LoVo (cell line): Measurements from ENCODE around the gene SIPA1L3.

Experiments used
- DNase-seq: peaks from one replicate; pipeline ENCODE4 v3.0.0-alpha.2; 2016; ENCODE audit warnings: low spot score

Gene SIPA1L3

GRCh38 chr19:38196245-38196837 lies 289.3 kb downstream of the SIPA1L3 start:
- no peak for DNase-seq

GRCh38 chr19:38196948-38197656 lies 290.1 kb downstream of the SIPA1L3 start:
- DNase-seq: no peak

- no peak for DNase-seq
These were observed 291.1 kb downstream of the SIPA1L3 start for GRCh38 chr19:38197937-38198704.

GRCh38 chr19:38199340-38199739 lies 292.3 kb downstream of the SIPA1L3 start:
- DNase-seq: no peak

GRCh38 chr19:38201731-38202130 lies 294.7 kb downstream of the SIPA1L3 start:
- DNase-seq: no peak

- DNase-seq: no peak
These were observed 295.5 kb downstream of the SIPA1L3 start for GRCh38 chr19:38202504-38202903.

- no peak for DNase-seq
These were observed 296.2 kb downstream of the SIPA1L3 start for GRCh38 chr19:38203197-38203596.

GRCh38 chr19:38204096-38204495 lies 297.1 kb downstream of the SIPA1L3 start:
- DNase-seq: no peak

- no peak for DNase-seq
These were observed 297.7 kb downstream of the SIPA1L3 start for GRCh38 chr19:38204728-38205127.

- no peak for DNase-seq
These were observed 299.2 kb downstream of the SIPA1L3 start for GRCh38 chr19:38206006-38206745.

GRCh38 chr19:38206928-38207327 lies 299.9 kb downstream of the SIPA1L3 start:
- DNase-seq: no peak

- DNase-seq: no peak
These were observed 300.5 kb downstream of the SIPA1L3 start for GRCh38 chr19:38207543-38207942.

GRCh38 chr19:38208571-38208970 lies 301.6 kb downstream of the SIPA1L3 start:
- DNase-seq: no peak

GRCh38 chr19:38209152-38209551 lies 302.1 kb downstream of the SIPA1L3 start:
- no peak for DNase-seq

GRCh38 chr19:38209671-38210457 lies 302.9 kb downstream of the SIPA1L3 start:
- DNase-seq: no peak

GRCh38 chr19:38210458-38210987 lies 303.5 kb downstream of the SIPA1L3 start:
- no peak for DNase-seq

GRCh38 chr19:38211151-38211591 lies 304.2 kb downstream of the SIPA1L3 start:
- DNase-seq: no peak

- DNase-seq: no peak
These were observed 304.8 kb downstream of the SIPA1L3 start for GRCh38 chr19:38211766-38212165.

GRCh38 chr19:38213469-38213868 lies 306.5 kb downstream of the SIPA1L3 start:
- DNase-seq: no peak

- no peak for DNase-seq
These were observed 307.1 kb downstream of the SIPA1L3 start for GRCh38 chr19:38213911-38214625.
